Measurements from ENCODE around the gene SORBS1.

The SORBS1 gene

GRCh38 chr10:95520617-95521016 is 40.6 kb downstream of the SORBS1 start:
- H3K4me3 ChIP-seq (ENCODE audit: insufficient read depth, low read depth, low read length, poor library complexity, severe bottlenecking), result no peak overlapping the region
- H3K27me3 ChIP-seq (replicated peaks; ENCODE audit: control insufficient read depth, insufficient read depth, low read length, poor library complexity, severe bottlenecking), result no peaks in the 10 kb centered on the region
- H3K9me3 ChIP-seq (ENCODE audit: control insufficient read depth, low read length), result no peaks in the 10 kb centered on the region
- no peaks in the 10 kb centered on the region for H3K4me1 ChIP-seq (ENCODE audit: control insufficient read depth, insufficient read depth, low read length, poor library complexity, severe bottlenecking)
- H3K27ac ChIP-seq (ENCODE audit: insufficient read depth, low read length, poor library complexity, severe bottlenecking), result no peak overlapping the region
- no peak for DNase-seq
- no peaks in the 10 kb centered on the region for H3K36me3 ChIP-seq (ENCODE audit: control insufficient read depth, insufficient read depth, low read length)

- Histone ChIP-seq H3K27me3 (replicated peaks; ENCODE audit: control insufficient read depth, insufficient read depth, low read length, poor library complexity, severe bottlenecking) (no peaks in the 10 kb centered on the region), H3K4me1 (ENCODE audit: control insufficient read depth, insufficient read depth, low read length, poor library complexity, severe bottlenecking) (no peaks in the 10 kb centered on the region), H3K4me3 (ENCODE audit: insufficient read depth, low read depth, low read length, poor library complexity, severe bottlenecking) (no peak overlapping the region), H3K36me3 (ENCODE audit: control insufficient read depth, insufficient read depth, low read length) (no peaks in the 10 kb centered on the region), H3K9me3 (ENCODE audit: control insufficient read depth, low read length) (no peaks in the 10 kb centered on the region), H3K27ac (ENCODE audit: insufficient read depth, low read length, poor library complexity, severe bottlenecking) (no peak overlapping the region)
- no peak for DNase-seq
Observed at GRCh38 chr10:95518455-95519452, 42.4 kb downstream of the SORBS1 start.

GRCh38 chr10:95517536-95518454 is 43.4 kb downstream of the SORBS1 start:
- DNase-seq, result no peak
- H3K9me3 ChIP-seq (ENCODE audit: control insufficient read depth, low read length), result no peaks in the 10 kb centered on the region
- H3K27ac ChIP-seq (ENCODE audit: insufficient read depth, low read length, poor library complexity, severe bottlenecking), result no peak overlapping the region
- no peaks in the 10 kb centered on the region for H3K36me3 ChIP-seq (ENCODE audit: control insufficient read depth, insufficient read depth, low read length)
- H3K4me1 ChIP-seq (ENCODE audit: control insufficient read depth, insufficient read depth, low read length, poor library complexity, severe bottlenecking), result no peaks in the 10 kb centered on the region
- H3K4me3 ChIP-seq (ENCODE audit: insufficient read depth, low read depth, low read length, poor library complexity, severe bottlenecking), result no peak overlapping the region
- no peaks in the 10 kb centered on the region for H3K27me3 ChIP-seq (replicated peaks; ENCODE audit: control insufficient read depth, insufficient read depth, low read length, poor library complexity, severe bottlenecking)

GRCh38 chr10:95516774-95517373 is 44.3 kb downstream of the SORBS1 start:
- no peak for DNase-seq
- Histone ChIP-seq H3K36me3 (ENCODE audit: control insufficient read depth, insufficient read depth, low read length) (no peaks in the 10 kb centered on the region), H3K27ac (ENCODE audit: insufficient read depth, low read length, poor library complexity, severe bottlenecking) (no peak overlapping the region), H3K4me1 (ENCODE audit: control insufficient read depth, insufficient read depth, low read length, poor library complexity, severe bottlenecking) (no peaks in the 10 kb centered on the region), H3K27me3 (replicated peaks; ENCODE audit: control insufficient read depth, insufficient read depth, low read length, poor library complexity, severe bottlenecking) (peaks cover 3% of the 10 kb centered on the region), H3K9me3 (ENCODE audit: control insufficient read depth, low read length) (no peaks in the 10 kb centered on the region), H3K4me3 (ENCODE audit: insufficient read depth, low read depth, low read length, poor library complexity, severe bottlenecking) (no peak overlapping the region)

- Histone ChIP-seq H3K27me3 (replicated peaks; ENCODE audit: control insufficient read depth, insufficient read depth, low read length, poor library complexity, severe bottlenecking) (peaks cover 3% of the 10 kb centered on the region), H3K4me1 (ENCODE audit: control insufficient read depth, insufficient read depth, low read length, poor library complexity, severe bottlenecking) (no peaks in the 10 kb centered on the region), H3K27ac (ENCODE audit: insufficient read depth, low read length, poor library complexity, severe bottlenecking) (no peak overlapping the region)
Observed at GRCh38 chr10:95513941-95514392, 47.2 kb downstream of the SORBS1 start.

GRCh38 chr10:95513008-95513589 is 48.1 kb downstream of the SORBS1 start:
- Histone ChIP-seq H3K27ac (ENCODE audit: insufficient read depth, low read length, poor library complexity, severe bottlenecking) (no peak overlapping the region), H3K4me3 (ENCODE audit: insufficient read depth, low read depth, low read length, poor library complexity, severe bottlenecking) (no peak overlapping the region), H3K36me3 (ENCODE audit: control insufficient read depth, insufficient read depth, low read length) (no peaks in the 10 kb centered on the region), H3K27me3 (replicated peaks; ENCODE audit: control insufficient read depth, insufficient read depth, low read length, poor library complexity, severe bottlenecking) (peaks cover 3% of the 10 kb centered on the region), H3K4me1 (ENCODE audit: control insufficient read depth, insufficient read depth, low read length, poor library complexity, severe bottlenecking) (no peaks in the 10 kb centered on the region), H3K9me3 (ENCODE audit: control insufficient read depth, low read length) (no peaks in the 10 kb centered on the region)
- no peak for DNase-seq

More at GRCh38 chr10:95513941-95514392, 47.2 kb downstream of the SORBS1 start:
- Histone ChIP-seq H3K36me3 (ENCODE audit: control insufficient read depth, insufficient read depth, low read length) (no peaks in the 10 kb centered on the region), H3K9me3 (ENCODE audit: control insufficient read depth, low read length) (no peaks in the 10 kb centered on the region), H3K4me3 (ENCODE audit: insufficient read depth, low read depth, low read length, poor library complexity, severe bottlenecking) (no peak overlapping the region)
- DNase-seq, result no peak

- no peak overlapping the region for H3K4me3 ChIP-seq (ENCODE audit: insufficient read depth, low read depth, low read length, poor library complexity, severe bottlenecking)
Observed at GRCh38 chr10:95511314-95511713, 49.9 kb downstream of the SORBS1 start.

GRCh38 chr10:95509251-95509650 is 51.9 kb downstream of the SORBS1 start:
- no peak overlapping the region for H3K27ac ChIP-seq (ENCODE audit: insufficient read depth, low read length, poor library complexity, severe bottlenecking)
- no peak overlapping the region for H3K4me3 ChIP-seq (ENCODE audit: insufficient read depth, low read depth, low read length, poor library complexity, severe bottlenecking)
- H3K9me3 ChIP-seq (ENCODE audit: control insufficient read depth, low read length), result no peaks in the 10 kb centered on the region
- DNase-seq, result no peak
- no peaks in the 10 kb centered on the region for H3K36me3 ChIP-seq (ENCODE audit: control insufficient read depth, insufficient read depth, low read length)
- H3K4me1 ChIP-seq (ENCODE audit: control insufficient read depth, insufficient read depth, low read length, poor library complexity, severe bottlenecking), result no peaks in the 10 kb centered on the region
- H3K27me3 ChIP-seq (replicated peaks; ENCODE audit: control insufficient read depth, insufficient read depth, low read length, poor library complexity, severe bottlenecking), result peaks cover 3% of the 10 kb centered on the region

More at GRCh38 chr10:95511314-95511713, 49.9 kb downstream of the SORBS1 start:
- peaks cover 3% of the 10 kb centered on the region for H3K27me3 ChIP-seq (replicated peaks; ENCODE audit: control insufficient read depth, insufficient read depth, low read length, poor library complexity, severe bottlenecking)
- DNase-seq, result no peak
- H3K27ac ChIP-seq (ENCODE audit: insufficient read depth, low read length, poor library complexity, severe bottlenecking), result no peak overlapping the region
- H3K4me1 ChIP-seq (ENCODE audit: control insufficient read depth, insufficient read depth, low read length, poor library complexity, severe bottlenecking), result no peaks in the 10 kb centered on the region
- no peaks in the 10 kb centered on the region for H3K9me3 ChIP-seq (ENCODE audit: control insufficient read depth, low read length)
- no peaks in the 10 kb centered on the region for H3K36me3 ChIP-seq (ENCODE audit: control insufficient read depth, insufficient read depth, low read length)

- Histone ChIP-seq H3K27ac (ENCODE audit: insufficient read depth, low read length, poor library complexity, severe bottlenecking) (no peak overlapping the region), H3K36me3 (ENCODE audit: control insufficient read depth, insufficient read depth, low read length) (no peaks in the 10 kb centered on the region), H3K4me1 (ENCODE audit: control insufficient read depth, insufficient read depth, low read length, poor library complexity, severe bottlenecking) (no peaks in the 10 kb centered on the region), H3K4me3 (ENCODE audit: insufficient read depth, low read depth, low read length, poor library complexity, severe bottlenecking) (no peak overlapping the region), H3K27me3 (replicated peaks; ENCODE audit: control insufficient read depth, insufficient read depth, low read length, poor library complexity, severe bottlenecking) (peaks cover 3% of the 10 kb centered on the region), H3K9me3 (ENCODE audit: control insufficient read depth, low read length) (no peaks in the 10 kb centered on the region)
- no peak for DNase-seq
Observed at GRCh38 chr10:95508730-95509129, 52.4 kb downstream of the SORBS1 start.
